Neutrophil (primary cell): ENCODE measurements around the gene MAGEF1.

Experiments used
- H3K27ac ChIP-seq: fragments of 200-600 bp; sonication (generic); 2 replicates; pipeline ENCODE4 v1.5.1; 2016; ENCODE audit warnings: mild to moderate bottlenecking, moderate library complexity
- H3K27me3 ChIP-seq: fragments of 200-600 bp; sonication (generic); 2 replicates; pipeline ENCODE4 v1.6.0; 2016; ENCODE audit warnings: mild to moderate bottlenecking
- H3K36me3 ChIP-seq: fragments of 200-600 bp; sonication (generic); 2 replicates; pipeline ENCODE4 v1.5.1; 2017
- H3K4me1 ChIP-seq, 2 experiments: fragments of 200-600 bp in 1 of 2; sonication (generic) in 1 of 2; 1 replicate in 1 of 2; 2 replicates in 1 of 2; pipeline versions ENCODE4 v1.5.1 to v1.6.1; 2013 to 2016; ENCODE audit warnings: low read depth in 1 of 2, low read length in 1 of 2, mild to moderate bottlenecking in 1 of 2, moderate library complexity in 1 of 2; ENCODE audit not compliant: control insufficient read depth in 1 of 2, insufficient read depth in 1 of 2
- H3K4me3 ChIP-seq, 2 experiments: fragments of 200-600 bp in 1 of 2; sonication (generic) in 1 of 2; 1 replicate in 1 of 2; 2 replicates in 1 of 2; pipeline ENCODE4 v1.5.1; 2013 to 2016; ENCODE audit warnings: low read depth in 1 of 2, low read length in 1 of 2, mild to moderate bottlenecking in 1 of 2, moderate library complexity in 1 of 2
- H3K9me3 ChIP-seq: fragments of 200-600 bp; sonication (generic); 2 replicates; pipeline ENCODE4 v1.5.1; 2016
- CTCF ChIP-seq: fragments of 200-600 bp; sonication (generic); IDR thresholded peaks from 2 replicates; pipeline ENCODE4 v1.5.1; 2016; ENCODE audit warnings: antibody characterized with exemption

The MAGEF1 gene

GRCh38 chr3:184700759-184701158 is 11.1 kb downstream of the MAGEF1 start:
- no peaks in the 10 kb centered on the region for H3K36me3 ChIP-seq
- H3K27ac ChIP-seq: no peak overlapping the region
- H3K9me3 ChIP-seq: no peaks in the 10 kb centered on the region
- H3K4me1 ChIP-seq: peaks cover 0 to 3% of the 10 kb centered on the region in 2 experiments
- no peak overlapping the region for H3K4me3 ChIP-seq
- no peak for TF ChIP-seq CTCF
- H3K27me3 ChIP-seq: no peaks in the 10 kb centered on the region

DNA sequence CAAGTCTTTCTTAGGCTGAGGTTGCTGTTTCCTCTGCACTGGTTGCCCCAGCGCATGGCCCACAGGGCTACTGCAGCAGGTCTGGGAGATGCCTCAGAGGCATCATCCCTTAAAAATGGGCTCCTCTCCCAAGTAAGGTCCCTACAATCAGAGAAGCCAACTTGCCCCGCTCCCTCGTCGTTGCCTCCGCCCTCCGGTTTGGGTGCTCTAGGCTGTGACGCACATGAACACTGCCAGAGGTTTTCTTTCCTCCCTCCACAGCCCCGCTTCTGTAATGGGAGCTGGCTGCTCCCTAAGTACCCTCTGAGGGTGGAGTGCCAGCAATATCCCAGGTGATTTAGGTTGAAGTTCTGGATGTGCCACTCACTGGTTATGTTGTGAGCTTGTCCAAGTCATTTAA is 14.0 kb downstream of the MAGEF1 start:
- peaks cover 0 to 3% of the 10 kb centered on the region in 2 experiments for H3K4me1 ChIP-seq
- TF ChIP-seq CTCF: no peak
- H3K36me3 ChIP-seq: no peaks in the 10 kb centered on the region
- H3K27ac ChIP-seq: no peak overlapping the region
- H3K27me3 ChIP-seq: no peaks in the 10 kb centered on the region
- H3K9me3 ChIP-seq: no peaks in the 10 kb centered on the region
- H3K4me3 ChIP-seq: no peak overlapping the region

DNA sequence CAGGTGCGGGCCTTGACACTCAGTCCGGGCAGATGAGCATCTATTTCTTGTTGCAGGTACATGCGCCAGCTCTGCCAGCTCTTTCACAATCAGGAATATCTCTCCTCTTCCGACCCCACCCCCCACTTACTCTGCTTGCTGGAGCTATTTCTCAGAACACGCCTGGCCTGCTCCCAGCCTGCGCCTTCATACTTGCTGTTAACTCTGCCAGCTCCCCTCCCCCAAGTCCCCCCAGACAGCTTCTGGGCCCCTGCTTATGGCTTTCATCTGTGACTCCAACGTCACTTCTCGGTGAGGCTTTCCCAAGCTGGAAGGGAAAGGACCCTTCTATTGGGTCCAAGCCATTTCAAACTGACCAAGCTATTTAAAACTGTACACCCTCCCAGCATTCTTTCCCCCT is 15.2 kb downstream of the MAGEF1 start:
- TF ChIP-seq CTCF: no peak
- no peak overlapping the region for H3K4me3 ChIP-seq
- no peaks in the 10 kb centered on the region for H3K36me3 ChIP-seq
- no peaks in the 10 kb centered on the region for H3K9me3 ChIP-seq
- peaks cover under 1% of the 10 kb centered on the region for H3K27me3 ChIP-seq
- H3K27ac ChIP-seq: no peak overlapping the region
- H3K4me1 ChIP-seq: peaks cover 0 to 3% of the 10 kb centered on the region in 2 experiments

DNA sequence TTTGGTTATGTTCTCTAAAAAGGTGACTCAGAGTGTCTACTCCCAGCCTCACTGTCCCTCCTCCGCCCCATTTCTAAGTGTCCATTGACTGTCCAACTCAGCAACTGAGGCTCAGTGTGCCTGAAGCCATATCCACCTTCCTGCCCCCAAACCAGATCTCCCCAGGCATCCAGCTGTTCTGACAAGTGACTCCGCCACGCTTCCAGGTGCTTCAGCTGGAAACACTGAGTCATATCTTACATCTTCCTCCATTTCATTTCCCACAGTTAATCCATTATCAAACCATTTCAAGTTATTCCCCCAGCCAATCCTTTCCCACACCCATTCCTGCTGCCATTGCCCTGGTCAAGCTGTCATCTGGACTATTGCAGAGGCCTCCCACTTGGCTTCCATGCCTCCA is 17.1 kb downstream of the MAGEF1 start:
- no peak for TF ChIP-seq CTCF
- H3K9me3 ChIP-seq: no peaks in the 10 kb centered on the region
- peaks cover 7% of the 10 kb centered on the region for H3K27me3 ChIP-seq
- H3K4me3 ChIP-seq: no peak overlapping the region
- no peaks in the 10 kb centered on the region for H3K36me3 ChIP-seq
- peaks cover 0 to 3% of the 10 kb centered on the region in 2 experiments for H3K4me1 ChIP-seq
- H3K27ac ChIP-seq: no peak overlapping the region

- H3K27me3 ChIP-seq: peaks cover 7% of the 10 kb centered on the region
- peaks cover 0 to 3% of the 10 kb centered on the region in 2 experiments for H3K4me1 ChIP-seq
- no peak for TF ChIP-seq CTCF
Measured at GRCh38 chr3:184694133-184694665, 17.7 kb downstream of the MAGEF1 start.

More at GRCh38 chr3:184694133-184694665, 17.7 kb downstream of the MAGEF1 start:
- Histone ChIP-seq H3K4me3 (no peak overlapping the region), H3K9me3 (no peaks in the 10 kb centered on the region), H3K36me3 (no peaks in the 10 kb centered on the region), H3K27ac (no peak overlapping the region)
